ENCODE measurements around the gene TUBG2. TPM values are rescaled to one million over a fixed set of nuclear protein-coding genes. Genes with fewer than 3 reads are reported as not detected.

The TUBG2 gene
- total RNA-seq, 1 experiment from 2014 or later, result 8.7 TPM

GRCh38 chr17:42708588-42708987 lies 49.5 kb downstream of the TUBG2 start:
- no peak for DNase-seq (ENCODE audit: low read depth, low spot score)
- in situ Hi-C loops (cut with HindIII; ENCODE audit: low pct_unique_long_range_greater_than_20kb, low sequenced_read_pairs), result no loop called here

DNA sequence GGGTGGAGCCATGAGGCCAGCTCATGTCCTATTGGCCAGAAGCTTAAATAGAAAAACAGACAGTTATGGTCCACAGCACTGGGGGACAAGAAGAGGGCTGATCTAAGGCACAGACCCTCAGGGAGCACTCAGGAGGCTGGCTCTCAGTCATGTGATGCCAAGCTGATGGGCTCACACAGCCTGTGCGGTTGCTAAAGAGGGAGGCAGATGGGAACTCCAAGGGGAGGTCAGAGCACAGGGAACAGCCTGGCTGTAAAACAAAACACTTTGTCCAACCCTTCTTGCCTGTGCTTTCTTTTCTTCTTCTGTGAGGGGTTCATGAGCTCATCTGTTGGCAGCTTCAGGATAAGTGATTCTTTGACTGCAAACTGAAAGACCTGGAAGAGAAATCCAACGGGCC lies 50.5 kb downstream of the TUBG2 start:
- no peak for DNase-seq (ENCODE audit: low read depth, low spot score)
- in situ Hi-C loops (cut with HindIII; ENCODE audit: low pct_unique_long_range_greater_than_20kb, low sequenced_read_pairs), result no loop called here

Small RNA genes lying within 50 kb of the gene (small RNA-seq; reads per million reads assigned to genes)
- gene MIR6780A, result 0 reads per million in 2 experiments

Other genes with a start within 250 kb of the TUBG2 start
- gene CAVIN1, start 236.0 kb upstream of the TUBG2 start, total RNA-seq (2014; rRNA removed; shearing (Covaris generic)), result 10.0 and 11.2 TPM in 2 replicates
- gene ATP6V0A1, start 200.4 kb upstream of the TUBG2 start, total RNA-seq (2014; rRNA removed; shearing (Covaris generic)), result 59.0 and 67.2 TPM in 2 replicates
- 75.8 and 91.8 TPM in 2 replicates for gene NAGLU, start 123.0 kb upstream of the TUBG2 start, total RNA-seq (2014; rRNA removed; shearing (Covaris generic))
- 0.82 and 0.88 TPM in 2 replicates for gene HSD17B1, start 106.4 kb upstream of the TUBG2 start, total RNA-seq (2014; rRNA removed; shearing (Covaris generic))
- gene COASY, start 97.1 kb upstream of the TUBG2 start, total RNA-seq (2014; rRNA removed; shearing (Covaris generic)), result 23.6 and 27.6 TPM in 2 replicates
- gene MLX, start 92.2 kb upstream of the TUBG2 start, total RNA-seq (2014; rRNA removed; shearing (Covaris generic)), result 44.6 and 50.6 TPM in 2 replicates
- 8.0 and 8.5 TPM in 2 replicates for gene PSMC3IP, start 81.6 kb upstream of the TUBG2 start, total RNA-seq (2014; rRNA removed; shearing (Covaris generic))
- 55.6 and 56.3 TPM in 2 replicates for gene RETREG3, start 49.9 kb upstream of the TUBG2 start, total RNA-seq (2014; rRNA removed; shearing (Covaris generic))
- gene TUBG1, start 49.6 kb upstream of the TUBG2 start, total RNA-seq (2014; rRNA removed; shearing (Covaris generic)), result 51.7 and 52.1 TPM in 2 replicates
- gene PLEKHH3, start 17.7 kb downstream of the TUBG2 start, total RNA-seq (2014; rRNA removed; shearing (Covaris generic)), result 10.1 and 11.1 TPM in 2 replicates
- gene CCR10, start 22.6 kb downstream of the TUBG2 start, total RNA-seq (2014; rRNA removed; shearing (Covaris generic)), result 0.43 and 0.63 TPM in 2 replicates
- gene CNTNAP1, start 23.2 kb downstream of the TUBG2 start, total RNA-seq (2014; rRNA removed; shearing (Covaris generic)), result 2.5 and 4.6 TPM in 2 replicates
- gene EZH1, start 85.8 kb downstream of the TUBG2 start, total RNA-seq (2014; rRNA removed; shearing (Covaris generic)), result 14.4 and 15.4 TPM in 2 replicates
- gene RAMP2, start 101.9 kb downstream of the TUBG2 start, total RNA-seq (2014; rRNA removed; shearing (Covaris generic)), result not detected in 2 replicates
- gene VPS25, start 114.2 kb downstream of the TUBG2 start, total RNA-seq (2014; rRNA removed; shearing (Covaris generic)), result 125 and 127 TPM in 2 replicates
- gene WNK4, start 121.3 kb downstream of the TUBG2 start, total RNA-seq (2014; rRNA removed; shearing (Covaris generic)), result 0.21 and 0.53 TPM in 2 replicates
- gene COA3, start 139.4 kb downstream of the TUBG2 start, total RNA-seq (2014; rRNA removed; shearing (Covaris generic)), result 123 and 145 TPM in 2 replicates
- gene CNTD1, start 139.6 kb downstream of the TUBG2 start, total RNA-seq (2014; rRNA removed; shearing (Covaris generic)), result 0.05 and 0.37 TPM in 2 replicates
- gene BECN1, start 165.0 kb downstream of the TUBG2 start, total RNA-seq (2014; rRNA removed; shearing (Covaris generic)), result 149 and 159 TPM in 2 replicates
- gene PSME3, start 174.1 kb downstream of the TUBG2 start, total RNA-seq (2014; rRNA removed; shearing (Covaris generic)), result 139 and 154 TPM in 2 replicates
- gene AOC2, start 185.3 kb downstream of the TUBG2 start, total RNA-seq (2014; rRNA removed; shearing (Covaris generic)), result 0.26 and 0.69 TPM in 2 replicates
- gene AOC3, start 191.9 kb downstream of the TUBG2 start, total RNA-seq (2014; rRNA removed; shearing (Covaris generic)), result 0.26 TPM in 1 of 2 replicates, not detected in the other
- gene G6PC1, start 241.5 kb downstream of the TUBG2 start, total RNA-seq (2014; rRNA removed; shearing (Covaris generic)), result not detected in 2 replicates